ENCODE data around the gene BBLN.
"Not testable (repeated sequence)": the region's sequence is repeated elsewhere in the genome, so short reads cannot be mapped to it uniquely, and the experiment has no call there.

Gene BBLN

DNA sequence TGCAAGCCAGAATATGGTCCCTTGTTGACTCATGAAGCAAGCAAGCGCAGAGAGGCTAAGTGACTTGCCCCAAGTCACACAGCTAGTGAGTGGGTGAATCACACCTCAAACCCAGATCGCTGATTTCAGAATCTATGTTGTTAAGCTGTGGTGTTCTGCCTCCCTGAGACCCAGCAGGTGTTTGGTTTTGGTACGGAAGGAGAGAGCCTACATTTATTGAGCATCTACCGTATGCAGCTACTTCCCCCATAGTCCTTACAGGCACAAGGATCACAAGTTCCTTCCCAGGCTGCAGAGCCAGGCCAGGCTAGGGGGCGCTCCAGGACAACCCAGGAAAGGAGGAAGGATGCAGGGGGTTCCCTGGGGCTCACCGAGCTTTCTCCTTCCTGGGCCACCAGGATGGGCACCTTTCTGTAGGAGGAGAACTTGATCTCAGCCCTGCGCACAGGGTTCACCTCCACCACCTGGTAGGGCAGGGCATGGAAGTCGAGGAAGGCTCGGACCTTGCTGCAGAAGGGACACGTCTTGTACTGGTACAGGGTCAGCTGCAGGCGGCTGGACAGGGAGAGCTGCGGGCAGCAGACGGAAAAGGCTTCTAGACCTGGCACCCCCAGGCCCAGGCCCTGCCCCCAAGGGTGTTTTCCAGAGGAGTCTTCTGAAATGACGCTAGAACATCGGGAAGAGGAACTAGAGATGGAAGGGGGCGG is 35.0 kb upstream of the BBLN start:
- peak; percentile 27 for DNase-seq

DNA sequence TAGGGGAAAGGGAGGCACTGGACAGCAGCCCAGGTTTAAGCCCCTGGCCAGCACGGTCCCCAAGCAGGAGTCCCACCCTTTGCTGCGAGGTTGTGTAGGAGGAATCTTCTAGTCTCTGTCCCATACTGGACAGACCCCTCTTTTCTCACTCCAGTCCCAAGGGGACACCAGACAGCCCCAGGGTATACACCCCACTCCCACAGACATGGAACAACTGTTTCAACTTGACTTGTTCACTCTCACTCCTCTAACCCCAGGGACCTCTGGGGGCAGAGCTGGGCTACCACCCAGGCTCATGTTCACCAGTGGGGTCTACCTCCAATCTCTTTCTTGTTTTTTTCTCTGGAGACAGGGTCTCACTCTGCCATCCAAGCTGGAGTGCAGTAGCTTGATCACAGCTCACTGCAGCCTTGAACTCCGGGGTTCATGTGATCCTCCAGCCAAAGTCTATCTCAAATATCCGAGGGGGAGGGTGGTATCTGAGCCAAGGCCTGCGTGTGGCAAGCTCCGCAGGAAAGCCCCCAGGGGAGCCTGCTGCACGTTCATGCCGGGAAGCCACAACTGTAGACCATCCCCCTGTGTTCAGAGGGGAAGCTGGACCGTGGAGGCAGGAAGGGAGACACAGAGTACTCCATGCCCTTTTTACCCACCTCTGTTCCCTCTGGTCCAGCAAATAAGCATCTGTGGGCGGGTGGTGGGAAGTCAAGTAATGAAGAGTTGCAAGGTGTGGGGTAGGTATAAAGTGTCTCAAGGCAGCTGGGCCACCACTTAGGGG is 34.3 kb upstream of the BBLN start:
- DNase-seq, result no peak

DNA sequence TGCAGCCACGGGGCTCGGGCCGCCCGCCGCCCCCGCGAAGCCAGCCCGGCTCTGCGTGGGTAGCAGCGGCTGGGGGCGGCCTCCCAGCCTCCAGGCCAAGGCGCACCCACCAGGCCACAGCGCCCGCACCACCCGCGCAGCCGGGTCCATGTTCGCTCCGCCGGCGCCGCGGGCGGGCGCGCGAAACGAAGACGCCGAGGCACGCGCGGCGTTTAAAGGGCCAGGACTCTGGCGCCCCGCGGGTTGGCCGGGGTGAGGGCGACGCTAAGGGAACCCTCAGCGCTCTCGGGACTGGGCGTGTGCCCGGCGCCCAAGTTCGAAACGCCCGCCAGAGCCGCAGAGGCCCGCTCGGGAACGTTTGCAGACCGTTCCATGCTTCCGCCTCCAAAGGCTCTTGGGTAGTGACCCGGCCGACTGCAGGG is 32.5 kb upstream of the BBLN start, which contains the start of gene PTGES2:
Gene PTGES2, minus strand, starts transcription at position 162 of the 422 bp plus-strand sequence. Its CDS starts 12 bp downstream, at position 150.
- peak; percentile 74 for DNase-seq

DNA sequence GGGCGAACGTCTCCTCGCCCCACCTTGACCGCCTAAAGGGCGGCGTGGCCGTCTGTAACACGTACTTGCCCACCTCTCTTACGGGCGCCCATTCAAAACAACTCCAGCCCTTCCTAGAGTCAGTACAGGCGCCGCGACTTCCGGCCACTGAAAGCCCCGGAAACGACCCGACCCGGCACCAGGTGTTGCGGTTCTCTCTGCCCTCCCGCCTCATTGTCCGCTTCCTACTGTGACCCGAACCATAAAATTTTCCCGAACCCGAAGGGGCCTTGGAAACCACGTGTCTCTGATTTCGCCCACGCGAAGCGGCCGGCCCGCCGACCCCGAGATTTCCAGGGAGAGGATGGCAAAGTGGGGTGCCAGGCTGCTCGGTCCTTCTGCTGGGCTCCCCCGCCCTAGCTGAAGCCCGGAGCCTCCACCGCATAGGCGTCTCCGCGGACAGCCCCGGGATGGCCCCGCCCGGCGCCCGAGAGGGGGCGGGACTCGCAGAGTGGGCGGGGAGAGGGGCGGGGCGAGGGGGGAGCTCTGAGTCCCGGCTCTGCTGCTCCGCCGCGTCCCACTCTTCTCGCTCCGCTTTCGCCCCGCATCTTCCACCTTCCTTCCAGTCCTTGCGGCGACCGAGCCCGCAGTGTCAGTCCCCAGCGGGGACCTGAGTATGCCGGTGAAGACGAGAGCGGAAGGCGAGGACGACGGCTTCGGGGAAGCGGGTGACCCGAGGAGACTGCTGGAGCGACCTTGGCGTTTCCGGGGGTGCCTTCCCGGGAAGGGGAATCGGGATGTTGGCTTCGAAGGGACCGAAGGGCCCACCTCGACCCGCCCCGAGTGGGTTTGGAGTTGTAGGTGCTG is 31.9 kb upstream of the BBLN start:
- DNase-seq, result peak; percentile 81

DNA sequence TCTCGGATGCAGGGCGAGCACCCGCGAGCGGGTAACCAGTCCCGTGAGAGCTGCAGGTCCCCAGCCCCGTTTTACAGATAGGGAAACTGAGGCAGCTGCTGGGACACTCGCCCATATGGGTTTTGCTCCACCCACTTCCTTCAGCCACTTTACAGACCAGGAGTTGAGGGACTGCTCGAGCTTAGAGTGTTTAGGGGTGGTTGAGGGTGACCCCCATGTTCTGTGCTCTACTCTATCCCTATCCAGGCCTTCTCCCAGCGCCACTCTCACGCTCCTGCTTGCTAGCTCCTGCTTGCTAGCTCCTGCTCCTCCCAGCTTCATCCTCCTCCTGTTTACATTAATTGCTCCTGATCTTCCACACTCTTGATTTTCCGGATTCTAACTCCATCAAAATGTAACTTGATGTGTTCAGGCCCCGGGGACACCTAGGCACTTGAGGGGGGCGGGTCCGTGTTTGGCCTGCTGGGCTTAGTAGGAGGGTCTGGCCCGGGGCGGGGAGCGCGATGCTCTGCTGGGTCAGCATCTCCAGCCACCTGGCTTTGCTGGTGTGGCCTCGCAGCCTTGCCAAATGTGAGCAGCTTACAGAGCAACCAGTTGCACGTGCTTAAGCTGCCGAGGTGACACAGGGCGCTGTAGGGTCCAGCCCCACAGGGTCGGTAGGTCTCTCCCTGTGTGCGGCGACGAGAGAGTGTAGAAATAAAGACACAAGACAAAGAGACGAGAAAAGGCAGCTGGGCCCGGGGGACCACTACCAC is 31.1 kb upstream of the BBLN start:
- DNase-seq, result no peak

DNA sequence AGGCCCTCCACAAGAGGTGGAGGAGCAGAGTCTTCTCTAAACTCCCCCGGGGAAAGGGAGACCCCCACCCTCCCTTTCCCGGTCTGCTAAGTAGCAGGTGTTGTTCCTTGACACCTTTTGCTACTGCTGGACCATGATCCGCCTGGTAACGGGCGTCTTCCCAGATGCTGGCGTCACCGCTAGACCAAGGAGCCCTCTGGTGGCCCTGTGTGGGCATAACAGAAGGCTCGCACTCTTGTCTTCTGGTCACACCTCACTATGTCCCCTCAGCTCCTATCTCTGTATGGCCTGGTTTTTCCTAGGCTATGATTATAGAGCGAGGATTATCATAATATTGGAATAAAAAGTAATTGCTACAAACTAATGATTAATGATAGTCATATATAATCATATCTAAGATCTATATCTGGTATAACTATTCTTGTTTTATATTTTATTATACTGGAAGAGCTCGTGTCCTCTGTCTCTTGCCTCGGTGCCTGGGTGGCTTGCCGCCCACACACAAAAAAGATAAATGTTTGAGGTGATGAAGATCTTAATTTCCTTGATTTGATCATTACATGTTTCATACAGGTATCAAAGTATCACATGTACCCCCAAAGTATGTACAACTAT is 30.0 kb upstream of the BBLN start:
- peak; percentile 44 for DNase-seq

DNA sequence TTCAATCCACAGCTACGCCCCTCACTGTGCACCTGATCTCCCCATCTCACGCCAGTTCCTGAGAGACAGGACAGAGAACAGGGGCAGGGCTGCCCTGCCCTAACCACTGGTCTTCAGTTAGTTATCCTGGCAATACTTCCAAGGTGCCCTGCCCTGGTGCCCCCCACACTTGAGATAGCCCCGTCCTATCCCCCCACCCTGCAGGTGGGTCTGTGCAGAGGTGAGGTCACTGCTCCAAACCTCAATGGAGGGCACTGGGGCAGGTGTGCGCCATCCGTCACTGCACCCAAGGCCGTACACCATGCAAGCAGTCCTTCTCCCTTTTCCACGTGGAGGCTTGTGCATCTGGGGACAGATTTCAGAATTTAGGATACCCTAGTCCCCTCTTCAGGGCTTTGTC is 29.4 kb upstream of the BBLN start:
- DNase-seq, result not testable (repeated sequence)

DNA sequence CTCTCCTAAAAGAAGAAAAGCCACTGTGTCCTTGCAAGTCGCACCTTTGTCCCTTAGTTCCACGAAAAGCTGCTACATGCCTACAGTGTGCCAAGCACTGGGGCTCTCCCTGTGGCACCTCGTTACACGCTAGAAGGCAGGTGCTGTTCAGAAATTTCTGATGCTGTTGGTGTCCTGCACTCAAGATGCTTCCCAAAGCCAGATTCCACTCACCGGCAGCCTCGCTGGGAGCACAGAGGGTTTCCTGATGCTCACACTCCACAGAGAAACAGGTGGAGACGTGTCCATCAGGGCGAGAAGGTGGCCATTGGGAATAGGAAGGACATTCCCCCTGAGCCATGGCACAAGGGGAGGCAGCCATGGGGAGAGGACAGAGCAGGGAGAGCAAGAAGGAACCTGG is 28.7 kb upstream of the BBLN start:
- DNase-seq, result not testable (repeated sequence)

DNA sequence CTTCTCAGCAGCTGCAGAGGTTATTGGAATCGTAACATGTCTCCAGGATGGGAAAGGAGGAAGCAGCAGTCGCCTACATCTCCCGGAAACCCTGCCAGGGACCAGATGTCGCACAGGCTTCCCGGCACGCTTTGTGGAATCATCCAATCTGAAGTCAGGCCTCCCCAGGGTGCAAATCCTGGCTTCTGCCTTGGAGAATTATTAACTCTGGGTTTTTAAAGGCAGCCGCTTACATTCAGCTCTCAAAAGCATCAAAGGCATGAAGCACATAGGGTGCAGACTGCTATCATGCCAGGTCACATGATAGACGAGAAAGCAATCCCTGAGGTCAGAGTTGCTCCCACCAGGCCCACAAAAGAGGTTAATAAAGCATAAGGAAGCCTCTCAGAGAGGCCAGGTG is 27.9 kb upstream of the BBLN start:
- DNase-seq, result not testable (repeated sequence)

DNA sequence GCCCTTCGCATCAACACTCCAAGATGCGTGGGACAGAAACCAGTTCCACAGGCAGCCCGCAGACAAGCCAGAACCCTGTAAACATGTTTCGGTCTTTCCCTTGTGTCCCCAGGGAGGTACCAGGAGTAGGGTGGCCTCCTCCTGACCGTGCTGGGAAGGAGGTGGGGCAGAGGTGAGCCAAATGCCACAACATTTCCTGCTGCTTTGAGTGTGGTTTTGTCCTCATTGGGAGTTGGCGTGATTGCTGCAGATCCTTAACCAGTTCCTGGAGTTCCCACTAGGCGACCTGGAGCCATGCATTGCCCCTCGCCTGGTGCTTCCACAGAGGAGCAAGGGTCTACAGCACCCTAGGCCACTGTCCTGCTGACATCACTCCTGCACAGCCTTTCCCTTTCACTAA is 24.5 kb upstream of the BBLN start:
- DNase-seq, result not testable (repeated sequence)

DNA sequence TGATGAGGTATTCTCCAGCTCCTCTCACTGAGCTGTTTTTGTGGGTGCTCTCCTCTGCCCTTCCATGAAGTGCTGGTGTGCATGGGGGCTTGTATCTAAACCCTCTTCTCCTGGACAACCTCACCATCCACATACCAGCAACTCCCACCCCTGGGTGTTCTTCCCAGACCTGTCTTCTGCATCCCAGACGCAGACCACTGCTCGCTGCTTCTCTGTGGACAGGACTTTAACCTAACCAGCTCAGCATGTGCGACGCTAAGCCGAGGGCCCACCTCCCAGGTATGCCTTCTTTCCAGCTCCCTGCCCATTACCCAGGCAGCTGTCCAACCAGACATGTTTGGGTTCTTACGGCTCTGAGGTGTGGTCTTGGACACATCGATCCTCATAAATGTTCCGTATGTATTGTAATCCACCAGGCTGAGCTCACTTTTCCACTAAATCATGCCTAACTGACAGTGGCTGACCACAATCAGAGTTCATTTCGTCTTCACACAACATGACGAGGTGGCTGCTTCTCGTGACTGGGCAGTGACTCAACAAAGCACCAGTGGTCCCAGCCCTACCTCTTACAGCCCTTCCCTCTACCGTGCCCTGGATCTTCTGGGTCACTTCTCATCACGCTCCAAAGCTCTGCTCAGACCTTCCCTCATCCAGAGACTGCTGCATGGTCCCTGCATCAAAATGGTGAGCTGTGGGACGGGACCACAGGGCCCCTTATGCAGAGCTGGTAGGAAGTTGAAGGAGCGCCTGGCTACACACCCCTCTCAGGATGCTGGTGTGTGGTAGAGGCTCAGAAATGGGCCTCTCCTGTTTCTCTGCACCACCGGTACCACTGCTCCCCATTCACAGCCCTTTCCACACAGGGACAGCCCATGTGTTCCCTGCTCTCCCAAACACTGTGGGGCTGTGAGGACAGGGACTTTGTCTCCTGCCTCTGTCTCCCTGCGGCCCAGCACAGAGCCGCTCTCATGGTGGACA is 23.0 kb upstream of the BBLN start:
- DNase-seq, result no peak

DNA sequence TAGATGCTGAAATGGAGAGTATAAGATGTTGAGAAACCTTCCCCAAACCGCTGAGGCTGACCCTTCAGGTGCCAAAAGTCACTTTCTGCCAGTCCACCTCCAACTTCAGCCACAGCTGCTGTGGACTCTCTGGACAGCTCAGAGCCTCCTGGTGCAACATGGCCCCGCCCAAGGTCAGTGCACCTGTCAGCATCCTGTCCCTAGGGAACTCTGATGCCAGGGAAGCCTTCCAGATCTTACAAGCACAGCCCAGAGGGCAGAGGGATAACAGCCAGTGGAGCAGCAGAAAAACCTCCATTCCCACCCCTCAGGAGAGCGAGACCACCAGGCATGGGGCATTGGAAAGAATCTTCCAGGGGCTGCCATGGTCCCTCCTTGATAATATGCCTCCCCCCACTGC is 22.1 kb upstream of the BBLN start:
- DNase-seq, result no peak

DNA sequence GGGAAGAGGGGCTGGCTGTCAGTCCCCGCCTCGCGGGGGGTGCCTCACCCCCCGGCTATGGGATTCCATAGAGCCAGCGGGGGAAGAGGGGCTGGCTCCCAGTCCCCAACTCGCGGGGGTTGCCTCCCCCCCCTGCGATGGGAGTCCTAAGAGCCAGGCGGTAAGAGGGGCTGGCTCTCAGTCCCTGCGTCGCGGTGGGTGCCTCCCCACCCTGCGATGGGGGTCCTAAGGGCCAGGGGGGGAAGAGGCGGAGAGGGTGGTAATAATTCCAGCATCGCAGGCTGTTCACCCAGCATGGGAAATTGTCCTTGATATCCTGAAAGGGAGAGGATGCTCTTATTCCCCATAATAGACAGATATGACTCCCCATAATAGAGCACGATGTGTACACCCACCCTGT is 20.4 kb upstream of the BBLN start:
- no peak for DNase-seq

DNA sequence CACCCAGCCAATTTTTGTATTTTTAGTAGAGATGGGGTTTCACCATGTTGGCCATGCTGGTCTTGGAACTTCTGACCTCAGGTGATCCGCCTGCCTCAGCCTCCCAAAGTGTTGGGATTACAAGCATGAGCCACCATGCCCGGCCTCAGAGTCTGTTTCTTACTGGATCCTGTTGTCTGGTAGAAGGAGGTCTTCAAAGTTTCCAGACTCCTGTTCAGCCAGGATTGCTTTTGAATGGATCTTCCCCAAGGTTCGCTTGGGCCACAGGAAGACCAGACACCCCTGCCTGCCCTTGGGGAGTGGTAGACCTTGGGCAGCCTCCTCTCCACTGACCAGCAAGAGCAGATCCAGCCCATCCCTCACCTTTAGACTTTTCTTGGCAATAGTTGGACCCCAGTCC is 18.5 kb upstream of the BBLN start:
- no peak for DNase-seq

DNA sequence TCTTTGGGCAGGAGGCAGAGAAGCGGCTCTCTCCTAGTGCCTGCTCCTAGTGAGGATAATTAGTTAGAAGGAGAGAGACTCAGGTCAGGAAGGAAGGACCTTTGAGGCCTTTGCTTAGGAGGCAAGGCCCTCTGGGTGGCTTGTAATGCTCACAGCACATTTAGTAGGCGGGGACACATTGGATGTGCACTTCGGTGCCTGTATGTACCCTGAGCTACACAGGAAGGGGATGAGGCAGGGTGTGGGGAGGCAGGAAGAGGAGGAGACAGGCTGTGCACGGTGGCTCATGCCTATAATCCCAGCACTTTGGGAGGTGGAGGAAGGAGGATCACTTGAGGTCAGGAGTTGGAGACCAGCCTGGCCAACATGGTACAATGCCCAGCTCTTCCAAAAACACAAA is 18.0 kb upstream of the BBLN start:
- no peak for DNase-seq

DNA sequence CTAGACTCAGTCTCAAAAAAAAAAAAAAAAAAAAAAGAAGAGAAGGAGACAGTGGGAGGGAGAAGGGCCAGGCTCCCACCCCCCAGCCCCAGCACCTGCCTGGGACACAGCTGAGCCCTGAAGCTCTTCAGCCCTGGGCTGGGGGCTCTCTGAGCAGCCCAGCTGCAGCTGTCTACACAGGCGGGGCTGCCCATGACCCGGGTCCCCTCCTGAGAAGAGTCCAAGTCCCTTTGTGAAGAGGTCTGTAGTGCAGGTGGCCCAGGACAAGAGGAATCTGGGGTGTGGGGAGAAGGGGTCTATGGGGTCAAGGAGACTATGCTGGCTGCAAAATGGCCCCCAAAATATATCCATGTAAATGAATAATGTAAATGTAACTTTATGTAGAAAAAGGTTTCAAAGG is 17.5 kb upstream of the BBLN start:
- no peak for DNase-seq

DNA sequence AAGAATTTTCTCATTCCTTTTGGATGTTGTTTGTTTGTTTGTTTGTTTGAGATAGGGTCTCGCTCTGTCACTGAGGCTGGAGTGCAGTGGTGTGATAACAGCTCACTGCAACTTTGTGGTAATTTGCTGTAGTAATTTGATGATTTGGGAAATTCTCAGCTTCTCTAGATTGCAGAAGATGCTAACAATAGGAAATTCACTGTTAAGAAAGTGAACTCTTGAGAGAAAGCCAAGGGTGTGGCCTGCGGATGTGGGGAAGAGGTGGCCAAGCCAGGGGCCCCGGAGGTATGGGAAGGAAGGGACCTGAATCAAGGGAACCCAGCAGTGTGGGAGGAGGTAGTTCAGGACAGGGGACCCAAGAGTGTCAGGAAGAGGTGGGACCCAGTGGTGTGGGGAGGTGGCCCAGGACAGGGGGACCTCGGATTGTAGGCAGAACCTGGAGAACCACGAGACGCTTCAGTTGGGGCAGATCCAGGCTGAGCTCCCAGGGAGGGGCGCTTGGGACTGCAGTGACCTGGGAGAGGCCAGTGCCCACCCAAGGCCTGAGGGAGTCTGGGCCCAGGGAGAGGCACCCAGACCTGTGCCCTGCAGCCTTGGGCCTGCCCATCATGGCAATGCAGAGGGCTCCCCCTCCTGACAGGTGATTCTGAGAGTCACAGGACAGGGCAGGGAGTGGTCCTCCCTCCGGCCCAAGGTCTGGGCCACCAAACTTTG is 16.4 kb upstream of the BBLN start:
- no peak for DNase-seq

DNA sequence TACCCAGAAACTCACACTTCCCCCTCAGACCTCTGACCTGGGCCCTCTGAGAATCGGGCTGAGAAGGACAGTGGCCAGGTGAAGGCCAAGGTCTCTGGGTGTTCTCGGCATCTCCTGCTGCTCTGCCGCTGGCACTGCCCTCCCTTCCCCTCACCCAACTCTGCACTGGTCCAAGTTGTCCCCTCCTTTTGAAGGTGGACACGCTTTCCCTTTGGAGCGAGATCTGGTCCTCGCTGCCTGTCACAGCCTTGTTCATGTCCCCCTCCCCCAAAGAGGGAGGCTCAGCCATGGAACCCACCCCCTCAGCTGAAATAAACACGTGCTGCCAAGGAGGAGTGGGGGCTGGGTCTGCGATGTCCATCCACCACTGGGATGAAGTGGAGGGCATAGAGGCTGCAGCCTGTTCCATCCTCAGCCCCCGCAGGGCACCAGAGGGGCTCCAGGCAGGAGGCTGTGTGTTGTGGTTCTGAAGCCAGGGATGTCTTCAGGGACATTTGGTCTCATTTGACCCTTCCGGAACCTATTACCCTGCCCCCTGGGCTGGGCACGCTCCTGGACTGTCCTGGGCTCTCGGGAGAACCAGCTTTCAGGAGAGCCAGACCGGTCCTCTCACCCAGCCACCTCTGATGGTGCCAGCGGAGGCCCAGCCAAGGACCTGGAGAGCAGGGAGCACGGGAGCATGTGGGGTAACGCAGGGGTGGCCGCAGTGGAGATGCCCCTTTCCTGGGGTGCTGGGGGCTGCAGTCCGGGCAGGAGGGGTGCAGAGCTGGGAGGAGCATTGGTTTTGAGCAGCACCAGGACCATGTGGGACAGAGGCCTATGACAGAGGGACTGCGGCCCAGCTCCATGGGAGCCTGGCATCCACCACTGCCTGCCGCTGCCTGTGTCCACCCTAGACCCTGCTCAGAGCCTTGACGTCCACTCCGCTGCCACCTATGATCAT is 15.6 kb upstream of the BBLN start:
- no peak for DNase-seq

DNA sequence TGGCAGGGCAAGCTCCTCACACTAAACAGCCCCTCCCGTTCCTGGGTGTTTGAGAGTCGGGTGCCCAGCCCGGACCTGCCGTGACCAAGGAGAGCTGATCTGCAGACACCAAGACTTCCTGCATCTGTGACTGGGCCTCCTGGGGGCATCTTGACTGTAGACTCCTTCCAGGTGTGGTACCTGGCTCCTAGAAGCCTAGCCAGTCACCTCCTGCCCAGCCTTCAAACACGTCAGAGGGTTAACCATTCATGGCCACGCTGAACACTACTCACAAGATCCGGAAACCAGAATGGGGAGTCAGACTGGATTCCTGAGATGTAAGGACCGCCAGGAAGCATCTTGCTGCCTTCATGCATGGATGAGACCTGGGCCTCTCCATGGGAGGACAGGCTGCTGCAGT is 14.5 kb upstream of the BBLN start:
- no peak for DNase-seq
